CMK (cell line): ENCODE data around the gene DPEP1.
"Not testable (repeated sequence)": the region's sequence is repeated elsewhere in the genome, so short reads cannot be mapped to it uniquely, and the experiment has no call there.

Experiments used
- DNase-seq: peaks from one replicate; pipeline ENCODE4 v3.0.0-alpha.2; 2010; ENCODE audit warnings: low read depth

The DPEP1 gene

GRCh38 chr16:89577055-89577759 is 36.2 kb upstream of the DPEP1 start:
- no peak for DNase-seq

- DNase-seq: no peak
Observed at GRCh38 chr16:89579351-89579750, 34.1 kb upstream of the DPEP1 start.

GRCh38 chr16:89581045-89581695 is 32.3 kb upstream of the DPEP1 start:
- DNase-seq: no peak

GRCh38 chr16:89581861-89582563 is 31.4 kb upstream of the DPEP1 start:
- DNase-seq: no peak

GRCh38 chr16:89582614-89583196 is 30.7 kb upstream of the DPEP1 start:
- DNase-seq: no peak

- DNase-seq: no peak
Observed at GRCh38 chr16:89583197-89583894, 30.1 kb upstream of the DPEP1 start.

- no peak for DNase-seq
Observed at GRCh38 chr16:89583895-89584644, 29.4 kb upstream of the DPEP1 start.

- no peak for DNase-seq
Observed at GRCh38 chr16:89584768-89585549, 28.5 kb upstream of the DPEP1 start.

- no peak for DNase-seq
Observed at GRCh38 chr16:89586218-89586617, 27.2 kb upstream of the DPEP1 start.

- DNase-seq: no peak
Observed at GRCh38 chr16:89586853-89587252, 26.6 kb upstream of the DPEP1 start.

GRCh38 chr16:89587676-89588075 is 25.8 kb upstream of the DPEP1 start:
- not testable (repeated sequence) for DNase-seq

GRCh38 chr16:89588413-89589109 is 24.9 kb upstream of the DPEP1 start:
- no peak for DNase-seq

- DNase-seq: no peak
Observed at GRCh38 chr16:89589241-89589926, 24.1 kb upstream of the DPEP1 start.

- no peak for DNase-seq
Observed at GRCh38 chr16:89593841-89594240, 19.6 kb upstream of the DPEP1 start.

GRCh38 chr16:89595330-89596060 is 17.9 kb upstream of the DPEP1 start:
- no peak for DNase-seq

- DNase-seq: no peak
Observed at GRCh38 chr16:89596061-89596689, 17.3 kb upstream of the DPEP1 start.

GRCh38 chr16:89596957-89597649 is 16.3 kb upstream of the DPEP1 start:
- no peak for DNase-seq

- DNase-seq: no peak
Observed at GRCh38 chr16:89598199-89598598, 15.2 kb upstream of the DPEP1 start.
